ENCODE results near the gene VKORC1L1.

- no peak for TF ChIP-seq GABPA (tag; conservative IDR thresholded peaks at IDR 0.05; ENCODE audit: low read depth)
- no peak for TF ChIP-seq MTA3 (IDR thresholded peaks at IDR 0.05; ENCODE audit: borderline replicate concordance)
These were observed 107.0 kb downstream of the VKORC1L1 start for GRCh38 chr7:65979583-65980477.
